MM.1S (cell line): ENCODE measurements around the gene ACER1.

ENCODE experiments used
- DNase-seq: peaks from one replicate; pipeline ENCODE4 v3.0.0-alpha.2; 2015
- H2AFZ ChIP-seq: fragments of 300-600 bp; sonication (generic); 2 replicates; pipeline ENCODE4 v1.6.0; 2016; ENCODE audit warnings: antibody characterized with exemption, low read length
- H3F3A ChIP-seq: fragments of 300-600 bp; sonication (generic); 2 replicates; pipeline ENCODE4 v1.6.1; 2016; ENCODE audit warnings: mild to moderate bottlenecking, antibody characterized with exemption, low read length, moderate library complexity, mixed read lengths; ENCODE audit not compliant: insufficient read depth
- H3K27ac ChIP-seq: fragments of 300-600 bp; sonication (generic); 2 replicates; pipeline ENCODE4 v1.5.1; 2016; ENCODE audit warnings: mild to moderate bottlenecking, low read length
- H3K27me3 ChIP-seq: fragments of 300-600 bp; sonication (generic); replicated peaks from 2 replicates; pipeline ENCODE4 v1.6.0; 2016; ENCODE audit warnings: low read length; ENCODE audit not compliant: insufficient read depth
- H3K36me3 ChIP-seq: fragments of 300-600 bp; sonication (generic); replicated peaks from 2 replicates; pipeline ENCODE4 v1.6.1; 2016; ENCODE audit warnings: mild to moderate bottlenecking, low read length, mixed read lengths; ENCODE audit not compliant: insufficient read depth
- H3K4me1 ChIP-seq: fragments of 300-600 bp; sonication (generic); 2 replicates; pipeline ENCODE4 v1.6.1; 2016; ENCODE audit warnings: low read length, mixed read lengths
- H3K4me2 ChIP-seq: fragments of 300-600 bp; sonication (generic); 2 replicates; pipeline ENCODE4 v1.6.0; 2016; ENCODE audit warnings: low read depth, low read length
- H3K4me3 ChIP-seq: fragments of 300-600 bp; sonication (generic); 2 replicates; pipeline ENCODE4 v1.5.1; 2016; ENCODE audit warnings: low read length, mixed read lengths
- H3K79me2 ChIP-seq: fragments of 300-600 bp; sonication (generic); 2 replicates; pipeline ENCODE4 v1.6.1; 2016; ENCODE audit warnings: mixed run types, low read length, mixed read lengths
- H3K9ac ChIP-seq: fragments of 300-600 bp; sonication (generic); 2 replicates; pipeline ENCODE4 v1.6.1; 2016; ENCODE audit warnings: low read length, mixed read lengths
- H3K9me2 ChIP-seq: fragments of 300-600 bp; sonication (generic); replicated peaks from 2 replicates; pipeline ENCODE4 v1.6.1; 2016; ENCODE audit warnings: mild to moderate bottlenecking, low read length, mixed read lengths; ENCODE audit not compliant: insufficient read depth
- H3K9me3 ChIP-seq: fragments of 300-600 bp; sonication (generic); replicated peaks from 2 replicates; pipeline ENCODE4 v1.6.1; 2016; ENCODE audit warnings: mild to moderate bottlenecking, low read length, mixed read lengths; ENCODE audit not compliant: insufficient read depth
- H4K20me1 ChIP-seq: fragments of 300-600 bp; sonication (generic); 2 replicates; pipeline ENCODE4 v1.6.1; 2016; ENCODE audit warnings: mild to moderate bottlenecking, low read length, moderate library complexity, mixed read lengths; ENCODE audit not compliant: insufficient read depth
- EZH2 ChIP-seq: fragments of 300-600 bp; sonication (generic); optimal IDR thresholded peaks from 2 replicates; pipeline ENCODE3; 2017; ENCODE audit warnings: low read depth, mild to moderate bottlenecking, antibody characterized with exemption, low read length, mixed read lengths
- EZH2phosphoT487 ChIP-seq: fragments of 300-600 bp; sonication (generic); IDR thresholded peaks from 2 replicates; pipeline ENCODE4 v1.6.1; 2018; ENCODE audit warnings: antibody characterized with exemption, low read length
- TF ChIP-seq, protein P1 (sequence below): fragments of 300-600 bp; sonication (generic); IDR thresholded peaks from 2 replicates; pipeline ENCODE4 v1.5.1; 2016; ENCODE audit warnings: antibody characterized with exemption, low read length, mixed read lengths

The ACER1 gene

DNA sequence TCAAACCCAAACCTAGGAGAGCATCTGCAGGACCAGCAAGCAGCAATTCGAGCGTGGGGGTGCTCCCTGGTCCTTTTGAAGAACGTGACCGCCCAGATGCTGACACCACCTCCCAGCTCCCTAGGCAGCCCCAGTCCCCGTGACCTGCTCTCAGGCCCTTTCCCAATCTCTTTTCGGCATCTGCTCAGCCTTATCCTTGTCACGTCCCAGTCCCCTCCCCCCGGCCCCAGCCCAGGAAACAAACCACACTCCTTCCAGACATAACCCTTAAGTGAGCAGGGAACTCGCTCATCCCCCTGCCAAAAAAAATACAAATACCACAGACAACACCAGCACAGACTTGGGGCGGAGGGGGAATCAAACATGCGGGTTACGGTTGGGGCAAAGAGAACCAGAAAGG, 57.0 kb downstream of the ACER1 start:
- Histone ChIP-seq H3K79me2 (peaks cover 80% of the 10 kb centered on the region), H3K36me3 (0 out of 2 replicates have a peak, but pooled peaks cover 4% of the 10 kb centered on the region), H3K27ac (no peak overlapping the region), H3K27me3 (peaks cover 4% of the 10 kb centered on the region), H3K4me3 (no peak overlapping the region), H3K9ac (no peak overlapping the region), H4K20me1 (peaks cover 16% of the 10 kb centered on the region; the same call in 1 of the 2 replicates), H3K9me3 (no peaks in the 10 kb centered on the region), H3K4me1 (0 out of 2 replicates have a peak, but pooled peaks cover 3% of the 10 kb centered on the region), H3F3A (no peaks in the 10 kb centered on the region), H3K4me2 (no peak overlapping the region), H3K9me2 (no peaks in the 10 kb centered on the region), H2AFZ (no peak overlapping the region)
- TF ChIP-seq, protein P1, sequence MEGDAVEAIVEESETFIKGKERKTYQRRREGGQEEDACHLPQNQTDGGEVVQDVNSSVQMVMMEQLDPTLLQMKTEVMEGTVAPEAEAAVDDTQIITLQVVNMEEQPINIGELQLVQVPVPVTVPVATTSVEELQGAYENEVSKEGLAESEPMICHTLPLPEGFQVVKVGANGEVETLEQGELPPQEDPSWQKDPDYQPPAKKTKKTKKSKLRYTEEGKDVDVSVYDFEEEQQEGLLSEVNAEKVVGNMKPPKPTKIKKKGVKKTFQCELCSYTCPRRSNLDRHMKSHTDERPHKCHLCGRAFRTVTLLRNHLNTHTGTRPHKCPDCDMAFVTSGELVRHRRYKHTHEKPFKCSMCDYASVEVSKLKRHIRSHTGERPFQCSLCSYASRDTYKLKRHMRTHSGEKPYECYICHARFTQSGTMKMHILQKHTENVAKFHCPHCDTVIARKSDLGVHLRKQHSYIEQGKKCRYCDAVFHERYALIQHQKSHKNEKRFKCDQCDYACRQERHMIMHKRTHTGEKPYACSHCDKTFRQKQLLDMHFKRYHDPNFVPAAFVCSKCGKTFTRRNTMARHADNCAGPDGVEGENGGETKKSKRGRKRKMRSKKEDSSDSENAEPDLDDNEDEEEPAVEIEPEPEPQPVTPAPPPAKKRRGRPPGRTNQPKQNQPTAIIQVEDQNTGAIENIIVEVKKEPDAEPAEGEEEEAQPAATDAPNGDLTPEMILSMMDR: no peak
- TF ChIP-seq EZH2 (no peak), EZH2phosphoT487 (no peak)
- no peak for DNase-seq

GRCh38 chr19:6275170-6275744, 58.2 kb downstream of the ACER1 start:
- no peaks in the 10 kb centered on the region for H3K9me2 ChIP-seq
- H3K4me3 ChIP-seq: no peak overlapping the region
- no peak for TF ChIP-seq EZH2
- TF ChIP-seq, protein P1: no peak
- no peak for TF ChIP-seq EZH2phosphoT487
- peaks cover 16% of the 10 kb centered on the region; the same call in 1 of the 2 replicates for H4K20me1 ChIP-seq
- 0 out of 2 replicates have a peak, but pooled peaks cover 4% of the 10 kb centered on the region for H3K36me3 ChIP-seq
- H3K9ac ChIP-seq: no peak overlapping the region
- H3K79me2 ChIP-seq: peaks cover 92% of the 10 kb centered on the region
- H3K9me3 ChIP-seq: no peaks in the 10 kb centered on the region
- no peak overlapping the region for H3K27ac ChIP-seq
- no peak for DNase-seq
- no peaks in the 10 kb centered on the region for H3K27me3 ChIP-seq
- H3F3A ChIP-seq: no peaks in the 10 kb centered on the region
- H3K4me1 ChIP-seq: 0 out of 2 replicates have a peak, but pooled peaks cover 3% of the 10 kb centered on the region
- no peak overlapping the region for H3K4me2 ChIP-seq
- no peak overlapping the region for H2AFZ ChIP-seq

GRCh38 chr19:6274756-6275155, 58.7 kb downstream of the ACER1 start:
- Histone ChIP-seq H4K20me1 (peaks cover 16% of the 10 kb centered on the region; the same call in 1 of the 2 replicates), H3F3A (no peaks in the 10 kb centered on the region), H3K9me3 (no peaks in the 10 kb centered on the region), H3K4me1 (0 out of 2 replicates have a peak, but pooled peaks cover 3% of the 10 kb centered on the region), H3K36me3 (0 out of 2 replicates have a peak, but pooled peaks cover 4% of the 10 kb centered on the region), H3K27me3 (no peaks in the 10 kb centered on the region), H3K9me2 (no peaks in the 10 kb centered on the region), H2AFZ (no peak overlapping the region), H3K4me2 (no peak overlapping the region), H3K4me3 (no peak overlapping the region), H3K79me2 (peaks cover 97% of the 10 kb centered on the region), H3K9ac (no peak overlapping the region), H3K27ac (no peak overlapping the region)
- DNase-seq: peak; percentile 5
- TF ChIP-seq, protein P1: no peak
- TF ChIP-seq EZH2phosphoT487 (no peak), EZH2 (no peak)
